ENCODE data around the gene GNE.

GRCh38 chr9:36177571-36177970 is 80.7 kb downstream of the GNE start:
- TF ChIP-seq CTCF (IDR thresholded peaks at IDR 0.05) = no peak
- TF ChIP-seq POLR2A (IDR thresholded peaks at IDR 0.05) = no peak
- TF ChIP-seq POLR2AphosphoS5 (IDR thresholded peaks at IDR 0.05) = no peak
- TF ChIP-seq EP300 (IDR thresholded peaks at IDR 0.05) = no peak
